WTC11 (cell line): ENCODE results near the gene RASGRF2. TPM values are rescaled to one million over a fixed set of nuclear protein-coding genes. Genes with fewer than 3 reads are reported as not detected.

ENCODE experiments used
- ATAC-seq: fragments of 200-7000 bp; cut with Tn5 transposase; 2 replicates; pipeline ENCODE4 v1.10.0; 2021; ENCODE audit warnings: mild to moderate bottlenecking, moderate library complexity
- CTCF ChIA-PET: fragments of 300-600 bp; sonication (Branson Sonifier 250); formaldehyde crosslinking; loops from one replicate; lab custom pipeline; 2021; ENCODE audit warnings: antibody characterized with exemption; lab: Charles Lee
- POLR2A ChIA-PET: fragments of 350-600 bp; sonication (Branson Sonifier 250); formaldehyde crosslinking; loops from one replicate; lab custom pipeline; 2021; ENCODE audit warnings: antibody characterized with exemption; lab: Charles Lee
- DNase-seq: peaks from one replicate; pipeline ENCODE4 v3.0.0; 2021; ENCODE audit warnings: low spot score
- H3K27ac Mint-ChIP-seq: 2 replicates; pipeline ENCODE4 v1.8.0; 2021; ENCODE audit warnings: mixed read lengths
- H3K27me3 Mint-ChIP-seq: 2 replicates; pipeline ENCODE4 v1.8.0; 2021; ENCODE audit warnings: low read depth, mild to moderate bottlenecking, moderate library complexity, mixed read lengths
- H3K36me3 Mint-ChIP-seq: 2 replicates; pipeline ENCODE4 v1.8.0; 2021; ENCODE audit warnings: mixed read lengths
- H3K4me1 Mint-ChIP-seq: 2 replicates; pipeline ENCODE4 v1.8.0; 2022; ENCODE audit warnings: mixed read lengths
- H3K4me3 Mint-ChIP-seq: 2 replicates; pipeline ENCODE4 v1.8.0; 2021; ENCODE audit warnings: mild to moderate bottlenecking, moderate library complexity, mixed read lengths
- H3K9me3 Mint-ChIP-seq: 2 replicates; pipeline ENCODE4 v1.8.0; 2021; ENCODE audit warnings: mixed read lengths
- E2F1 ChIP-seq: sonication (generic); formaldehyde crosslinking; IDR thresholded peaks from 2 replicates; pipeline ENCODE4 v1.8.0; 2022; ENCODE audit warnings: mild to moderate bottlenecking, missing genetic modification reagents
- ESRRA ChIP-seq: sonication (generic); formaldehyde crosslinking; IDR thresholded peaks from 2 replicates; pipeline ENCODE4 v1.8.1; 2022; ENCODE audit warnings: mild to moderate bottlenecking, missing genetic modification reagents, borderline replicate concordance
- FOXK1 ChIP-seq: sonication (generic); formaldehyde crosslinking; IDR thresholded peaks from 2 replicates; pipeline ENCODE4 v1.8.0; 2022; ENCODE audit warnings: mild to moderate bottlenecking, moderate library complexity, missing genetic modification reagents
- IRF2 ChIP-seq: sonication (generic); formaldehyde crosslinking; IDR thresholded peaks from 2 replicates; pipeline ENCODE4 v1.8.0; 2022; ENCODE audit warnings: low read depth, missing genetic modification reagents, borderline replicate concordance
- KAT7 ChIP-seq: sonication (generic); formaldehyde crosslinking; IDR thresholded peaks from 2 replicates; pipeline ENCODE4 v1.8.1; 2023; ENCODE audit warnings: missing genetic modification reagents, mild to moderate bottlenecking, borderline replicate concordance
- MYBL2 ChIP-seq: sonication (generic); formaldehyde crosslinking; IDR thresholded peaks from 2 replicates; pipeline ENCODE4 v1.8.1; 2023; ENCODE audit warnings: mild to moderate bottlenecking, moderate library complexity, missing genetic modification reagents
- NFYB ChIP-seq: sonication (generic); formaldehyde crosslinking; conservative IDR thresholded peaks from 2 replicates; pipeline ENCODE4 v1.8.0; 2022; ENCODE audit warnings: low read depth, missing genetic modification reagents
- PRDM15 ChIP-seq: sonication (generic); formaldehyde crosslinking; IDR thresholded peaks from 2 replicates; pipeline ENCODE4 v1.8.0; 2022; ENCODE audit warnings: missing genetic modification reagents
- RELA ChIP-seq: sonication (generic); formaldehyde crosslinking; IDR thresholded peaks from 2 replicates; pipeline ENCODE4 v1.8.1; 2022; ENCODE audit warnings: missing genetic modification reagents, mild to moderate bottlenecking, borderline replicate concordance
- RORB ChIP-seq: fragments of 250-450 bp; sonication (Bioruptor Pico); IDR thresholded peaks from 2 replicates; pipeline ENCODE4 v1.9.0; 2021; ENCODE audit warnings: mild to moderate bottlenecking
- ZNF121 ChIP-seq: sonication (generic); formaldehyde crosslinking; IDR thresholded peaks from 2 replicates; pipeline ENCODE4 v1.8.0; 2023; ENCODE audit warnings: missing genetic modification reagents
- ZSCAN18 ChIP-seq: fragments of 250-450 bp; sonication (Bioruptor Pico); IDR thresholded peaks from 2 replicates; pipeline ENCODE4 v2.1.2; 2022; ENCODE audit warnings: mild to moderate bottlenecking, moderate library complexity
- total RNA-seq: library from RNA; stranded (reverse); gene quantifications from 3 replicates; pipeline ENCODE4 v1.2.3, GENCODE V29; 2021
- TF ChIP-seq, protein P1 (sequence below): sonication (generic); formaldehyde crosslinking; IDR thresholded peaks from 2 replicates; pipeline ENCODE4 v1.8.0; 2023; ENCODE audit warnings: missing genetic modification reagents, mild to moderate bottlenecking, borderline replicate concordance

RASGRF2 gene
- total RNA-seq, 1 experiment from 2014 or later = 17.6 TPM

GRCh38 chr5:80926536-80926935 lies 33.6 kb upstream of the RASGRF2 start (continued):
- TF ChIP-seq PRDM15 = no peak
- TF ChIP-seq, all 79 proteins: peak for 0

DNA sequence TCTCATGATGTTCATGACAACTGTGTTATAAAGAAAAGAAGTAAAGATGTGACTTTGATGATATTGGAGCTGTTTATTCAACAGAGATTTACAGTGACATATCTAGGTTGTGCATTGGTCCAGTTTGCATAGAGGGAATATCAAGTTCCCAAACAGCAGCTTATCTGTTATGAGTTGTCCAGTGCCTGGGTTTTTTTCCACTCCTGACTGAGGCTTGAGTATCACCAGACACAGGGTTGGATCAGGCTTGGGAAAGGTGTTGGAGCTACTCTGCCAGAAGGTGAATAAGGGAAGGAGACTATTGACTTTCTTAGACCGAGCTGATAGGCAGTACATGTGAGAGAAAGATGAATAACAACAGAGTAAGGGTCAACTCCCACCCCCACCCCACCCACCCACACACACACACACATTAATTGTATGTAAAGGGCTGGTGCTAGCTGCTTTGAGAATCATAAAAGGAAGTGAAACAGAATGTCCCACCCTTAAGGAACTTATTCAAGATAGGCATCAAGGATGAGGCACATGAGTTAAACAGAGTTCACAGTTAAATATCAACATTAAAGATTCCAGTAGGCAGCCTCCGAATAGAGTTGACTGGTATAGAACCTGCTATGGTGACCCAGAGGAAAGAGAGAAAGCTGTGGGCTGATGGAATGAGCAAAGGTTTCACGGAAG lies 33.0 kb upstream of the RASGRF2 start:
- no peak for DNase-seq
- POLR2A ChIA-PET = no interaction called here
- CTCF ChIA-PET = interaction anchor here (0.9 to 1.3 kb wide), 2 partner anchors 8 to 215 kb away, joined by 3 read pairs; no protein-coding TSS in a partner anchor
- Mint-ChIP-seq H3K9me3 (0 out of 2 replicates have a peak, but pooled peaks cover 3% of the 10 kb centered on the region), H3K4me1 (no peaks in the 10 kb centered on the region; the same call in 1 of the 2 replicates), H3K4me3 (no peak overlapping the region)
- no peak for ATAC-seq
- no peak for TF ChIP-seq MYBL2
- no peak for TF ChIP-seq FOXK1 (CRISPR knock-in tag)
- TF ChIP-seq IRF2 (CRISPR knock-in tag) = no peak
- TF ChIP-seq RORB (CRISPR knock-in tag) = no peak
- no peak for TF ChIP-seq ESRRA
- TF ChIP-seq RELA (CRISPR knock-in tag) = no peak
- TF ChIP-seq KAT7 (CRISPR knock-in tag) = no peak
- TF ChIP-seq ZNF121 (CRISPR knock-in tag) = no peak
- TF ChIP-seq PRDM15 = no peak
- TF ChIP-seq, all 79 proteins: peak for 0
- H3K27ac Mint-ChIP-seq = no peak overlapping the region
- H3K27me3 Mint-ChIP-seq = no peaks in the 10 kb centered on the region
- no peaks in the 10 kb centered on the region for H3K36me3 Mint-ChIP-seq

DNA sequence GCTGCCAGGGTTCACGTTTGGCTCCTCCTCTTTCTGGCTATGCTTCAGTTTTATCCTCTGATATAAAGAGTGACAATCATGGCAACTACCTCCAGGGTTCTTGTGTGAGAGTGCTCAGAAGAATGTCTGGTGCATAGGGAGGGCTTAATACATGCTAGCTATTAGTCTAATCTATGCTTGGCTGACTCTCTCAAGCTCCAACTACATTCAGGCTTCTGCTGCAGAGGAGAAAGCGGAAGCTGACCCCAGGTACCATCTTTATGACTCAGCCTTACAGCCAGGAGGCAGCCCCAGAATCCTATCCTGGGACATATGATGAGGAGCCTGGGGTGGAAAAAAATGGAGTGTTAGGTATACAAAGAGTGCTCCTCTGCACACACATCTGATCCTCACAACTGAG lies 32.1 kb upstream of the RASGRF2 start:
- Mint-ChIP-seq H3K36me3 (no peaks in the 10 kb centered on the region), H3K27ac (no peak overlapping the region), H3K4me1 (no peaks in the 10 kb centered on the region; the same call in 1 of the 2 replicates), H3K4me3 (no peak overlapping the region), H3K27me3 (no peaks in the 10 kb centered on the region), H3K9me3 (0 out of 2 replicates have a peak, but pooled peaks cover 3% of the 10 kb centered on the region)
- no peak; the same call in 1 of the 2 replicates for ATAC-seq
- TF ChIP-seq, protein P1, sequence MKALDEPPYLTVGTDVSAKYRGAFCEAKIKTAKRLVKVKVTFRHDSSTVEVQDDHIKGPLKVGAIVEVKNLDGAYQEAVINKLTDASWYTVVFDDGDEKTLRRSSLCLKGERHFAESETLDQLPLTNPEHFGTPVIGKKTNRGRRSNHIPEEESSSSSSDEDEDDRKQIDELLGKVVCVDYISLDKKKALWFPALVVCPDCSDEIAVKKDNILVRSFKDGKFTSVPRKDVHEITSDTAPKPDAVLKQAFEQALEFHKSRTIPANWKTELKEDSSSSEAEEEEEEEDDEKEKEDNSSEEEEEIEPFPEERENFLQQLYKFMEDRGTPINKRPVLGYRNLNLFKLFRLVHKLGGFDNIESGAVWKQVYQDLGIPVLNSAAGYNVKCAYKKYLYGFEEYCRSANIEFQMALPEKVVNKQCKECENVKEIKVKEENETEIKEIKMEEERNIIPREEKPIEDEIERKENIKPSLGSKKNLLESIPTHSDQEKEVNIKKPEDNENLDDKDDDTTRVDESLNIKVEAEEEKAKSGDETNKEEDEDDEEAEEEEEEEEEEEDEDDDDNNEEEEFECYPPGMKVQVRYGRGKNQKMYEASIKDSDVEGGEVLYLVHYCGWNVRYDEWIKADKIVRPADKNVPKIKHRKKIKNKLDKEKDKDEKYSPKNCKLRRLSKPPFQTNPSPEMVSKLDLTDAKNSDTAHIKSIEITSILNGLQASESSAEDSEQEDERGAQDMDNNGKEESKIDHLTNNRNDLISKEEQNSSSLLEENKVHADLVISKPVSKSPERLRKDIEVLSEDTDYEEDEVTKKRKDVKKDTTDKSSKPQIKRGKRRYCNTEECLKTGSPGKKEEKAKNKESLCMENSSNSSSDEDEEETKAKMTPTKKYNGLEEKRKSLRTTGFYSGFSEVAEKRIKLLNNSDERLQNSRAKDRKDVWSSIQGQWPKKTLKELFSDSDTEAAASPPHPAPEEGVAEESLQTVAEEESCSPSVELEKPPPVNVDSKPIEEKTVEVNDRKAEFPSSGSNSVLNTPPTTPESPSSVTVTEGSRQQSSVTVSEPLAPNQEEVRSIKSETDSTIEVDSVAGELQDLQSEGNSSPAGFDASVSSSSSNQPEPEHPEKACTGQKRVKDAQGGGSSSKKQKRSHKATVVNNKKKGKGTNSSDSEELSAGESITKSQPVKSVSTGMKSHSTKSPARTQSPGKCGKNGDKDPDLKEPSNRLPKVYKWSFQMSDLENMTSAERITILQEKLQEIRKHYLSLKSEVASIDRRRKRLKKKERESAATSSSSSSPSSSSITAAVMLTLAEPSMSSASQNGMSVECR (CRISPR knock-in tag) = no peak
- no peak for TF ChIP-seq E2F1 (CRISPR knock-in tag)
- TF ChIP-seq FOXK1 (CRISPR knock-in tag) = no peak
- TF ChIP-seq ZSCAN18 = no peak
- TF ChIP-seq NFYB (CRISPR knock-in tag) = no peak
- DNase-seq = no peak
- POLR2A ChIA-PET = no interaction called here
- CTCF ChIA-PET = interaction anchor here (0.9 to 1.3 kb wide), 2 partner anchors 8 to 216 kb away, joined by 3 read pairs; no protein-coding TSS in a partner anchor
